T-cell (primary cell): ENCODE data around the gene IL6. TPM values are rescaled to one million over a fixed set of nuclear protein-coding genes. Genes with fewer than 3 reads are reported as not detected.

Experiments
- ATAC-seq, 4 experiments: fragments of 200-7000 bp in 3 of 4; fragments of 150-1000 bp in 1 of 4; cut with Tn5 transposase; replicated peaks in 1 of 4; 1 replicate in 3 of 4; 2 replicates in 1 of 4; pipeline ENCODE4 v1.10.0; 2021; ENCODE audit warnings: moderate library complexity in 3 of 4, mild to moderate bottlenecking in 2 of 4, moderate number of reproducible peaks in 1 of 4
- CTCF ChIA-PET, 2 donors: fragments of 300-600 bp; sonication (Branson Sonifier 250); formaldehyde crosslinking; loops; one replicate each; lab custom pipeline; 2022; ENCODE audit warnings: antibody characterized with exemption in 2 of 2; lab: Charles Lee
- POLR2A ChIA-PET, 2 donors: fragments of 300-600 bp; sonication (Branson Sonifier 250); formaldehyde crosslinking; loops; one replicate each; lab custom pipeline; 2022; ENCODE audit warnings: antibody characterized with exemption in 2 of 2; lab: Charles Lee
- DNase-seq, 35 experiments: peaks; one replicate each; pipeline versions ENCODE4 v3.0.0 to v3.0.0-alpha.2; 2013 to 2023
- H3K27ac ChIP-seq: one replicate; pipeline ENCODE4 v1.5.1; 2013; ENCODE audit warnings: low read length
- H3K27me3 ChIP-seq, 2 experiments: replicated peaks in 1 of 2; 1 replicate in 1 of 2; 2 replicates in 1 of 2; pipeline versions ENCODE4 v1.6.1 to v1.7.0; 2013; ENCODE audit warnings: low read length in 1 of 2, mixed read lengths in 1 of 2; ENCODE audit not compliant: control insufficient read depth in 2 of 2, insufficient read depth in 2 of 2; ENCODE audit errors: extremely low read depth in 1 of 2
- H3K36me3 ChIP-seq, 2 donors: 1 replicate in 1 of 2; 2 replicates in 1 of 2; pipeline versions ENCODE4 v1.6.1 to v1.7.0; 2013; ENCODE audit warnings: low read length in 1 of 2; ENCODE audit not compliant: control insufficient read depth in 2 of 2, insufficient read depth in 1 of 2; ENCODE audit errors: extremely low read depth in 1 of 2
- H3K4me1 ChIP-seq, 2 experiments: 1 replicate in 1 of 2; 2 replicates in 1 of 2; pipeline versions ENCODE4 v1.6.1 to v1.7.0; 2013; ENCODE audit warnings: low read length in 2 of 2, mixed read lengths in 1 of 2; ENCODE audit not compliant: insufficient read depth in 2 of 2, control insufficient read depth in 1 of 2; ENCODE audit errors: extremely low read depth in 1 of 2
- H3K4me3 ChIP-seq, 2 donors: 1 replicate in 1 of 2; 2 replicates in 1 of 2; pipeline versions ENCODE4 v1.5.1 to v1.7.0; 2013; ENCODE audit warnings: mild to moderate bottlenecking in 2 of 2, low read length in 1 of 2, moderate library complexity in 1 of 2; ENCODE audit not compliant: control insufficient read depth in 1 of 2; ENCODE audit errors: extremely low read depth in 1 of 2
- H3K9me3 ChIP-seq: 2 replicates; pipeline ENCODE4 v1.7.0; 2013
- H3K27ac Mint-ChIP-seq, 2 donors: one replicate each; pipeline ENCODE4 v1.8.0; 2020 to 2021; ENCODE audit warnings: mild to moderate bottlenecking in 2 of 2, mixed read lengths in 2 of 2
- H3K27me3 Mint-ChIP-seq, 2 donors: one replicate each; pipeline ENCODE4 v1.8.0; 2021 to 2022; ENCODE audit warnings: mixed read lengths in 2 of 2
- H3K36me3 Mint-ChIP-seq: one replicate; pipeline ENCODE4 v1.8.0; 2021; ENCODE audit warnings: mixed read lengths
- H3K4me1 Mint-ChIP-seq, 3 donors: one replicate each; pipeline ENCODE4 v1.8.0; 2020 to 2022; ENCODE audit warnings: mixed read lengths in 3 of 3, mild to moderate bottlenecking in 1 of 3
- H3K4me3 Mint-ChIP-seq, 3 donors: one replicate each; pipeline ENCODE4 v1.8.0; 2020 to 2022; ENCODE audit warnings: mild to moderate bottlenecking in 3 of 3, mixed read lengths in 3 of 3, moderate library complexity in 3 of 3
- H3K9me3 Mint-ChIP-seq, 3 donors: one replicate each; pipeline ENCODE4 v1.8.0; 2020 to 2022; ENCODE audit warnings: mixed read lengths in 3 of 3
- WGBS: methylation state at CpG from one replicate; pipeline ENCODE4 v1.1.5; 2013; ENCODE audit warnings: missing lambda C conversion rate; ENCODE audit not compliant: insufficient coverage; 5-methylcytosine and 5-hydroxymethylcytosine counted together
- total RNA-seq, 35 experiments: library from RNA in 6 of 35; stranded (reverse) in 6 of 35; fragments of 120-200 nt in 1 of 35; gene quantifications; one replicate each; pipeline versions ENCODE4 v1.2.1 to v1.2.4 and lab custom pipeline; 2013 to 2026

Gene IL6
- total RNA-seq, 5 donors from 2014 or later (not counting 1 experiment from before 2014, with no cell fraction given) = 0.68 to 1.2 TPM; not detected in 3

DNA sequence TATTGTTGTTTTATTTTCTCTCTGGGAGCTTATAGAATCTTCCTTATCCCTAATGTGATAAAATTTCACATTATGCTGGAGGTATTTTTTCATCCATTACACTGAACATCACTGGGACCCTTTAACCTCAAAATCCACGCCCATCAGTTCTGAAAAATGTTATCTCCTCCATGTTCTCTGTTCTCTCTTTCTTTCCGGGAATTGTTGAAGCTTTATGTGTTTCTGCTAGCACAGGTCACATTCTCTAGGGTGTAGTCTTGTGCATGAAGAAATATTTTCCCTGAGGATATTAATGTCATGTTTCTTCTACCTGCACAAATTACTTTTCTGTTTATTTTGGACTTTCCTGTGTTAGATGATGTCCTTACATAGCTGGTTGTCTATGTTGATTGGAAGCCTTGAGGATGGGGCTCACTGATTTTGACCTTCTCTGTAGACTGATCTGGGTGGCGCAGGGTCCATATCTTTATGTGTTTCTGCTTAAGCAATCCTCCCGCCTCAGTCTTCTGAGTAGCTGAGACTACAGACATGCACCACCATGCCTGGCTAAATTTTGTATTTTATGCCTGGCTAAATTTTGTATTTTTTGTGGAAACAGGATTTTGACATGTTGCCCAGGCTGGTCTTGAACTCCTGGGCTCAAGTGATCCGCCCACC is 31.4 kb upstream of the IL6 start:
- H3K4me3 Mint-ChIP-seq = peak overlapping the region in 1 of 3 donors; percentile 9
- H3K4me1 Mint-ChIP-seq = peaks cover 41 to 56% (median 50%) of the 10 kb centered on the region in 3 donors
- H3K36me3 Mint-ChIP-seq = no peaks in the 10 kb centered on the region
- H3K27ac ChIP-seq = no peak overlapping the region
- no peaks in the 10 kb centered on the region for H3K36me3 ChIP-seq
- H3K27ac Mint-ChIP-seq = no peak overlapping the region
- no peak overlapping the region for H3K4me3 ChIP-seq
- 93% methylated on average over 2 of the region's 5 CpGs for WGBS
- peaks cover 0 to 11% of the 10 kb centered on the region in 2 experiments for H3K4me1 ChIP-seq
- POLR2A ChIA-PET = interaction anchor here (0.7 kb wide), 2 partner anchors 17 to 84 kb away, joined by 7 to 10 read pairs; no protein-coding TSS in a partner anchor
- H3K27me3 ChIP-seq = no peaks in the 10 kb centered on the region
- DNase-seq = no peak
- H3K27me3 Mint-ChIP-seq = peaks cover 0 to 8% of the 10 kb centered on the region in 2 donors
- H3K9me3 Mint-ChIP-seq = no peaks in the 10 kb centered on the region
- no peaks in the 10 kb centered on the region for H3K9me3 ChIP-seq
- CTCF ChIA-PET = interaction anchor here in 1 of 2 donors (0.7 to 1.7 kb wide), 2 partner anchors 33 to 40 kb away, joined by 4 to 5 read pairs; no protein-coding TSS in a partner anchor
- ATAC-seq = no peak

DNA sequence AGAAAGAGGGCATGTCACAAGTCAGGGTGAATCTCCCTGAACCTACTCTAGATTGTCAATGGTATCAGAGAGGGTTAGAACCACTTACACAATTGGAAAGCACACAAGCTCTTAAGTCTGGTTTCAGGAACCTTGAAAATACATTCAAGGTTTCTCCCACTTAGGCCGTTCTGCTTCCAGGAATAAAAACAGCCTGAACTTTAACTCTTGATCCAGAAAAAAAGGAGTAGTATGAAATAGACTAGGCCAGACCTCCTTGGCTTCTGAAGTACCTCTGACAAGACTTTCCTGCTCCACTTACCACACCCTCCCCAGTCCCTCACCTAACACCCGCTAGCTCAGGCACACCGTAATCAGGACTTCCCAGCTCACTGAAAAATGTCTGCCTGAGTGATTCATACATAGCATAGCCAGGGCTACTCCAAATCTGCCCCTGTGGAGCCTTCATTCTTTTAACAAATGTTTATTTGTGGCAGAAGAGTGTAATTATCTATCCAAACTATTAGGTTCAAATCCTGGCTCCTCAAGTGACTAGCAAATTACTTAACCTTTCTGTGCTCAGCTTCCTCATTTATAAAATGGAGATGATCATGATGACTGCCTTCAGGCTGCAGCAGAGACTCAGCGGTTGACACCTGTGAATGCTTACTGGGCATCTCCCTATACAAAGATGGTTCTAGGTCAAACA is 30.3 kb upstream of the IL6 start:
- no peaks in the 10 kb centered on the region for H3K36me3 ChIP-seq
- H3K4me1 Mint-ChIP-seq = peaks cover 41 to 56% (median 50%) of the 10 kb centered on the region in 3 donors
- H3K4me1 ChIP-seq = peaks cover 0 to 11% of the 10 kb centered on the region in 2 experiments
- 63% methylated on average over 3 of the region's 4 CpGs for WGBS
- ATAC-seq (peak in 1 of 4 experiments; percentile 37), DNase-seq (no peak)
- H3K36me3 Mint-ChIP-seq = no peaks in the 10 kb centered on the region
- no peak overlapping the region for H3K27ac ChIP-seq
- H3K9me3 ChIP-seq = no peaks in the 10 kb centered on the region
- no peaks in the 10 kb centered on the region for H3K27me3 ChIP-seq
- H3K4me3 ChIP-seq = no peak overlapping the region
- peak overlapping the region; percentile 5 to 58 for H3K27ac Mint-ChIP-seq
- ChIA-PET POLR2A (interaction anchor here in 1 of 2 donors (0.6 kb wide), 1 partner anchor 189 kb away, joined by 8 read pairs; no protein-coding TSS in a partner anchor), CTCF (interaction anchor here (0.5 to 1.7 kb wide), 2 partner anchors 31 kb away, joined by 3 to 5 read pairs; partner anchors contain the start of gene IL6 (in 1 of the 2))
- no peak overlapping the region for H3K4me3 Mint-ChIP-seq
- H3K9me3 Mint-ChIP-seq = no peaks in the 10 kb centered on the region
- peaks cover 0 to 4% of the 10 kb centered on the region in 2 donors for H3K27me3 Mint-ChIP-seq

DNA sequence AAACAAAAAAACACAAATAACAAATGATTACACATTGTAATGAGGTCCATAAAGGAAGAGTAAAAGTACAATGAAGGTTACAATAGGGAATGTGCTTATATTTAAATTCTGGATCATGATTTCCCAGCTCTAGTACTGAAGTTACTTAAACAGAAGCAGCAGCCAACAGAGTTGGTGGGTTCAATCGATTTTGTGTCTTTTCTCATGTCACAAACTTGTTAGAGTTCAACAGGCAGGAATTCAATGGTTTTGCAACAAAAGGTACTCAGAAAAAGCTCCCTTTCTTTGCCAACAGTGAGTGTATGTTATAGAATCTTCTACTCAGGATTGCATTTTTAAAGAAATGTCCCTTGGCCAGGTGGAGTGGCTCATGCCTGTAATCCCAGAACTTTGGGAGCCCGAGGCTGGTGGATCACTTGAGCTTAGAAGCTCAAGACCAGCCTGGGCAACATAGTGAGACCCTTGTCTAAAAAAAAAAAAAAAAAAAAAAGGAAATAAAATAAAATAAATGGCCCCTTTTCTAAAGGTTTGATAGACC is 29.6 kb upstream of the IL6 start:
- CTCF ChIA-PET = interaction anchor here (0.6 to 1.7 kb wide), 6 partner anchors 17 to 412 kb away, joined by 3 to 10 read pairs (median 4); no protein-coding TSS in a partner anchor
- peaks cover 0 to 3% of the 10 kb centered on the region in 2 experiments for H3K27me3 ChIP-seq
- DNase-seq = no peak
- no peak for ATAC-seq
- no peak overlapping the region for H3K27ac ChIP-seq
- Mint-ChIP-seq H3K9me3 (no peaks in the 10 kb centered on the region), H3K27me3 (peaks cover 0 to 4% of the 10 kb centered on the region in 2 donors), H3K36me3 (no peaks in the 10 kb centered on the region), H3K27ac (peak overlapping the region in 1 of 2 donors; percentile 5), H3K4me1 (peaks cover 41 to 56% (median 50%) of the 10 kb centered on the region in 3 donors), H3K4me3 (no peak overlapping the region)
- H3K4me1 ChIP-seq = peaks cover 0 to 11% of the 10 kb centered on the region in 2 experiments
- 60% methylated on average over 1 of the region's 2 CpGs for WGBS
- no peak overlapping the region for H3K4me3 ChIP-seq
- H3K36me3 ChIP-seq = no peaks in the 10 kb centered on the region
- no peaks in the 10 kb centered on the region for H3K9me3 ChIP-seq
- POLR2A ChIA-PET = interaction anchor here (0.6 to 0.8 kb wide), 3 partner anchors 20 to 285 kb away, joined by 3 to 7 read pairs (median 6); no protein-coding TSS in a partner anchor

DNA sequence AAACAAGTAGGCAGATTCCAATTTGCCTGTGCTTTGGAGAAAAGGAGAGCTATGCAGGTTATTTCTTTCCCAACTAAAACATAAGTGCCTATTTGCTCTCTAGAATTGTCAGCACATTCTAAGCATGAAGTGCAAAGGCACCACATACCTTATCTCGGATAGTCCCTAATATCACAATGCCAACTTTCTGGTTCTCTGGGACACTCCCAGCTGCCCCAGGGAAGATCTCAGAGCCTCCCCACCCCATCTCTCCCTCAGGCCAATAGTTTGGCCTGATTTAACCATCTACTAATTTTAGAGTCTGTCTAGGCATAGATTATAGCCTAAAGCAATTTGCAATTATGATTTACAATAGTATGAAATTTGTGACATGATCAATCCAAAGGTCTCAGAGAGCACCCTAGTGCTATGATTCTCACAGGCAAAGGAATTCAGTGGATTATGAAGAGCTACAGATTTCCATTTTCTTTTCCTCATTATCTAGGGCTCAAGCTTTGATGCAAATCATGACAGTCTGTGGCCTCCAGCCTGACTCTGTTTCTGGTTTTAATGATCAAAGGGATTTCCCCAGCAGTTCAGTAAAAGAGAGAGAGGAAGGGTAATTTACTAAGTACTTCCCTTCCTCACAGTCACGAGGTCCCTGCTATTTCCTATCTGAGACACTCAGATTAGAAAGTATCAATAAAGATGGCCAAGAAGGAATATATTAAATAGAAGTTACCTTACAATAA is 29.0 kb upstream of the IL6 start:
- Mint-ChIP-seq H3K9me3 (no peaks in the 10 kb centered on the region), H3K27ac (peak overlapping the region in 1 of 2 donors; percentile 4), H3K4me3 (peak overlapping the region in 1 of 3 donors; percentile 22), H3K36me3 (no peaks in the 10 kb centered on the region), H3K27me3 (peaks cover 0 to 4% of the 10 kb centered on the region in 2 donors), H3K4me1 (peaks cover 41 to 58% (median 50%) of the 10 kb centered on the region in 3 donors)
- ATAC-seq = peak; percentile 52 to 74 (median 60)
- peaks cover 0 to 11% of the 10 kb centered on the region in 2 experiments for H3K4me1 ChIP-seq
- peak in 4 of 35 experiments; percentile 2 to 51 (median 10) for DNase-seq
- H3K4me3 ChIP-seq = no peak overlapping the region
- peaks cover 0 to 4% of the 10 kb centered on the region in 2 experiments for H3K27me3 ChIP-seq
- WGBS = 100% methylated on average over 1 of the region's 2 CpGs
- H3K27ac ChIP-seq = no peak overlapping the region
- no peaks in the 10 kb centered on the region for H3K36me3 ChIP-seq
- ChIA-PET POLR2A (interaction anchor here (0.6 to 0.8 kb wide), 3 partner anchors 21 to 286 kb away, joined by 3 to 7 read pairs (median 6); no protein-coding TSS in a partner anchor), CTCF (interaction anchor here (0.6 to 0.8 kb wide), 5 partner anchors 18 to 411 kb away, joined by 3 to 10 read pairs (median 3); no protein-coding TSS in a partner anchor)
- H3K9me3 ChIP-seq = no peaks in the 10 kb centered on the region

DNA sequence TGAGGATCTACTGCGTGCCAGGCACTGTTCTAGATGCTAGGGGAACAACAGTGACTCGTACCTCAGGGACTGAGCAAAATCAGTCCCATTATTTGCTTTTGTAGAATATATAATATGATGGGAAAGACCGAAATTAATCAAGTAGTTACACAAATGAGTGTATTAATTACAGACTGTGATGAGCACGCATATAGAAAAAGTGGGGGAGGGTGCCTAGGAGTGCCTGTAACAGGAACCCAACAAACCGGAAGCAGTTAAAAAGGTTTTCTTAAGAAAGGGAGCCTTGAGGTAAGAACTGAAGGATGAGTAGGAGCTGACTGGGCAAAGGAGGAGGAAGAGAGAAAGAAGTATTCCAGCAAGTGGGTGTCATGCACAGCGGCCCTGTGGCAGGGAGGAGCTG is 28.2 kb upstream of the IL6 start:
- H3K27ac ChIP-seq = no peak overlapping the region
- H3K36me3 Mint-ChIP-seq = no peaks in the 10 kb centered on the region
- no peak overlapping the region for H3K4me3 ChIP-seq
- H3K4me3 Mint-ChIP-seq = peak overlapping the region in 1 of 3 donors; percentile 22
- CTCF ChIA-PET = no interaction called here
- WGBS = 23% methylated on average over 2 of the region's 6 CpGs
- POLR2A ChIA-PET = no interaction called here
- no peaks in the 10 kb centered on the region for H3K9me3 Mint-ChIP-seq
- DNase-seq (no peak), ATAC-seq (no peak)
- no peak overlapping the region for H3K27ac Mint-ChIP-seq
- H3K4me1 ChIP-seq = peaks cover 0 to 11% of the 10 kb centered on the region in 2 experiments
- H3K27me3 ChIP-seq = peaks cover 0 to 4% of the 10 kb centered on the region in 2 experiments
- no peaks in the 10 kb centered on the region for H3K36me3 ChIP-seq
- H3K27me3 Mint-ChIP-seq = peaks cover under 1 to 4% of the 10 kb centered on the region in 2 donors
- H3K4me1 Mint-ChIP-seq = peaks cover 41 to 55% (median 46%) of the 10 kb centered on the region in 3 donors
- no peaks in the 10 kb centered on the region for H3K9me3 ChIP-seq
